ENCODE data around the gene CELA1.
A peak's percentile ranks its signal among the peaks of the same experiment; 100 is the strongest.

Gene CELA1

GRCh38 chr12:51346581-51346980, at the start of gene CELA1:
CELA1 (minus strand) TSS chr12:51346679; CDS start chr12:51346638, 41 bp downstream.
- Mint-ChIP-seq H3K27ac (no peak within 1 kb of the TSS), H3K4me1 (ENCODE audit: low read depth) (peaks cover 5% of the 10 kb centered on the region), H3K36me3 (no peaks in the 10 kb centered on the region), H3K27me3 (no peaks in the 10 kb centered on the region), H3K9me3 (ENCODE audit: low read depth) (no peaks in the 10 kb centered on the region), H3K4me3 (no peak within 1 kb of the TSS)

GRCh38 chr12:51395283-51396230, 49.1 kb upstream of the CELA1 start:
- peaks cover 45% of the 10 kb centered on the region for H3K4me1 Mint-ChIP-seq (ENCODE audit: low read depth)
- H3K4me3 Mint-ChIP-seq = peak overlapping the region; percentile 88
- H3K27me3 Mint-ChIP-seq = no peaks in the 10 kb centered on the region
- no peaks in the 10 kb centered on the region for H3K36me3 Mint-ChIP-seq
- H3K9me3 Mint-ChIP-seq (ENCODE audit: low read depth) = no peaks in the 10 kb centered on the region
- H3K27ac Mint-ChIP-seq = peak overlapping the region; percentile 22

GRCh38 chr12:51393676-51394545, 47.4 kb upstream of the CELA1 start:
- H3K36me3 Mint-ChIP-seq = no peaks in the 10 kb centered on the region
- no peaks in the 10 kb centered on the region for H3K9me3 Mint-ChIP-seq (ENCODE audit: low read depth)
- H3K4me1 Mint-ChIP-seq (ENCODE audit: low read depth) = peaks cover 59% of the 10 kb centered on the region

DNA sequence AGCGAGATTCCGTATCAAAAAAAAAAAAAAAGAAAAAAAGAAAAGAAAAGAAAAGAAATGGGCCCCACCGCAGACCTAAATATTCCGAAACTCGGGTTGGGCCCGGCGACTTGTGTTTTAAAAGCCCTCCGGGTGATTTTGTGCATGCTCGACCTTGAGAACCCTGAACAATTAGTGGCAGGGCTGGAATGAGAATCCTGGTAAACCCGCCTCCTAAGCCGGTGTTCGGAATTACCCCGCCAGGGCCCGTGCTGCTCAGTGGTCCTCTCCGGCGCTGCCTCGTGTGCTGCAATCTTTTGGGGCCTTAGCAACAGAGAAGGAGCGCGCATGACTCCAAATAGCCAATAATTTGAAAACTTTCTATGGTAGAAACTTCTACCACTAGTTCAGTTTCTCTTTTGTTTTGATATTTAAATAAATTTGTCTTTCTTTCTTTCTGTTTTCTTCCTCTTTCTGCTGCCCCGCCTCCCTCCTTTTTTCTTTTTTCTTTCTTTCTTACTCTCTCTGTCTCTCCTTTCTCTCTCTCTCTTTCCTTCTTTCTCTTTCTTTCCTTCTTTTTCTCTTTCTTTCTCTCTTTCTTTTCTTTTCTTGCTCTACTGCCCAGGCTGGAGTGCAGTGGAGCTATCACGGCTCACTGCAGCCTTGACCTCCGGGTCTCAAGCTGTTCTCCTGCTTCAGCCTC, 46.2 kb upstream of the CELA1 start:
- H3K4me3 Mint-ChIP-seq = peak overlapping the region; percentile 88
- H3K36me3 Mint-ChIP-seq = no peaks in the 10 kb centered on the region
- H3K27me3 Mint-ChIP-seq = no peaks in the 10 kb centered on the region
- H3K9me3 Mint-ChIP-seq (ENCODE audit: low read depth) = no peaks in the 10 kb centered on the region
- peak overlapping the region; percentile 86 for H3K27ac Mint-ChIP-seq
- H3K4me1 Mint-ChIP-seq (ENCODE audit: low read depth) = peaks cover 71% of the 10 kb centered on the region

More at GRCh38 chr12:51393676-51394545, 47.4 kb upstream of the CELA1 start:
- H3K27ac Mint-ChIP-seq = peak overlapping the region; percentile 86
- H3K4me3 Mint-ChIP-seq = peak overlapping the region; percentile 88
- no peaks in the 10 kb centered on the region for H3K27me3 Mint-ChIP-seq

DNA sequence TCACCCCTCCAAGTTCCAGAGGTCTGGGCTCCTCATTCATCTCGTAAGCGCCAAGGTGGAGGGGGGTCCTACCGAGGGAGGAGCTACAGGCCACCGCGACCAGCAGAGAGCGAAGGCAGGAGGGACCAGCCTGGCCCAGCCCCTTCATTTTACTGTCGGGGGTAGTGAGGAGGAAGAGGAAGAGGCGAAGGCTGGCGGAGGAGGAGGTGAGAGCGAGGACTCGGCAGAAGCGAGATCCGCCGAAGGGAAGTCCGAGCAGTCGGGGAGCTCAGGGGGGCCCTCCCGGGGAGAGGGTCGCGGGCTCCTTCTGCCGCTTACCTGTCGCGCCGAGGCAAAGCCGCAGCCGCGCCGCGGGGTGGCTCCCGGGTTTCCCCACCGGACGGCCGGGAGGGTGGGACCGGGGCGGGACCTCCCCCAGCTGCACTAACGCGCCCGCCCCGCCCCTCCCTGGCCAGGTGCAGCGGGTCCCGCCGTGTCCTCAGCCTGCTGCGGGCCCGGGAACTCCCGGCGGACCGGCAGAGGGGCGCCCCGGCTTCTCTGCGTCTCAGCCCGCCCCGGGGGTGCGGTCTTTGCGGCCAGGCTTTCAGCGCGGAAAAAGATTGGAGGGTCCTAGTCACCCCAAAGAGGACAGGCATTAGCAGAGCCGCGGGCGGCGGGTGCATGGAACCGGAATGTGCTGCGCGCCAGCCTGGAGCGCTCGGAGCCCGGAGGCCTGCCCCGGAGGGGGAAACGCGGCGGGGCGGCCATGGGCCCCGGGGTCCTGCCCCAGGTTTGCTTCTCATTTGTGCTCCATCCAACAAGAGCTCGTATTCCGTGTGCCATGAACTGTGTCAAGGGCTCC, 45.0 kb upstream of the CELA1 start, which contains the start of gene GALNT6:
TSS of gene GALNT6 (minus strand) at position 124 of the 841 bp plus-strand sequence. CDS start 11,625 bp downstream, outside the sequence.
- H3K27ac Mint-ChIP-seq = peak within 1 kb of the TSS; percentile 87
- peak within 1 kb of the TSS; percentile 93 for H3K4me3 Mint-ChIP-seq
- no peaks in the 10 kb centered on the region for H3K27me3 Mint-ChIP-seq
- H3K36me3 Mint-ChIP-seq = peaks cover 3% of the 10 kb centered on the region
- peaks cover 77% of the 10 kb centered on the region for H3K4me1 Mint-ChIP-seq (ENCODE audit: low read depth)
- no peaks in the 10 kb centered on the region for H3K9me3 Mint-ChIP-seq (ENCODE audit: low read depth)

GRCh38 chr12:51390891-51391282, 44.4 kb upstream of the CELA1 start:
- peaks cover 3% of the 10 kb centered on the region for H3K36me3 Mint-ChIP-seq
- peaks cover 76% of the 10 kb centered on the region for H3K4me1 Mint-ChIP-seq (ENCODE audit: low read depth)
- H3K4me3 Mint-ChIP-seq = peak overlapping the region; percentile 93
- no peaks in the 10 kb centered on the region for H3K9me3 Mint-ChIP-seq (ENCODE audit: low read depth)
- H3K27ac Mint-ChIP-seq = peak overlapping the region; percentile 87
- H3K27me3 Mint-ChIP-seq = no peaks in the 10 kb centered on the region

DNA sequence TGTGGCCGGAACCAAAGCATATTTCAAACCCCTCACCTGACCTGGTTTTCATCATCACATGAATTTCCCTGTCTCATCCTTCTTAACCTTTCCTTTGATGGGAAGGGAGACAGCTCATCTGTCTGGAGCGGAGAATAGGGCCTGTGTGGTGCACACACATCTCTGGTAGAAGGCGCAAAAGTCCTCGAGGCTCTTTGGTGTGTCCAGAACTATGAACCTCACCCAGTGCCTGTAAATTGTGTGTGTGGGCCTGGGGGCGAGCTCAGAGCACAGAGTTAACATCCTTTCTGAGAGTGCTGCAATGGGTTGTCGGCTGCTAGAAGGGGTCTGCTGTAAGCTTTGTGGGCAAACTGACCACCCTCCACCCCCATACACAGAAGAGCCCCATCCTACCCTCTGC, 44.0 kb upstream of the CELA1 start:
- peak overlapping the region; percentile 93 for H3K4me3 Mint-ChIP-seq
- peaks cover 4% of the 10 kb centered on the region for H3K36me3 Mint-ChIP-seq
- no peaks in the 10 kb centered on the region for H3K9me3 Mint-ChIP-seq (ENCODE audit: low read depth)
- peak overlapping the region; percentile 87 for H3K27ac Mint-ChIP-seq
- no peaks in the 10 kb centered on the region for H3K27me3 Mint-ChIP-seq
- H3K4me1 Mint-ChIP-seq (ENCODE audit: low read depth) = peaks cover 74% of the 10 kb centered on the region

DNA sequence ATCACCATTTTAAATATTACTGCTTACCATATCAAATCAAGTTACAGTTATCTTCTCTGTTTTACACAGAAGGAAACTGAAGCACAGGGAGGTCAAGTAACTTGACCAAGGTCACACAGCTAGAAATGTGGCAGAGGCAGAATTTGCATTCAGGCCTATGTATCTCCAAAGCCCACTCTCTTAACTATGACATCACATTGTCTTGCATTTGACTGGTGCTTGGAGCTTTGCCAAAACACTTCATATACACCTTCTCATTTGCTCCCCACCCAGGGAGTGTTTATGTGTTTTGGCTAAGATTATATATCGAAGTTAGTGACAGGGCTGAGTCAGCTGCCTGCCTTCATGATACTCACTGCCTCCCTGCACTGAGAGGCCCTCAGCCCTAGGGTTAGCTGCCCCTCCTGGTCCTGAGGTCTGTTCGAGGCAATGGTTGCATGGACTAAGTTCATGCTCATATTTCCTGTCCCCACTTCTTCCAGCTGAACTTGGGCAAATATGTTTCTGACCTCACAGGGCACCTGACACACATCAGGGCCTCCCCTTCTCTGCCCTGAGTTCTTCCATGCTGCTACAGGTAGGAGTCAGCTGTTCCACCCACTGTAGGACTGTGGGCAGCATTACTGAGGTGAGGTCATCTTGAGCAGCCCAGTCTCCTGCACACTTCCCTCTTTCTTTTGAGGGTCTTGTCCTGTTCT, 43.0 kb upstream of the CELA1 start:
- peaks cover 65% of the 10 kb centered on the region for H3K4me1 Mint-ChIP-seq (ENCODE audit: low read depth)
- H3K27me3 Mint-ChIP-seq = no peaks in the 10 kb centered on the region
- H3K4me3 Mint-ChIP-seq = peak overlapping the region; percentile 39
- H3K36me3 Mint-ChIP-seq = peaks cover 5% of the 10 kb centered on the region
- H3K9me3 Mint-ChIP-seq (ENCODE audit: low read depth) = no peaks in the 10 kb centered on the region
- H3K27ac Mint-ChIP-seq = no peak overlapping the region

GRCh38 chr12:51388846-51389245, 42.4 kb upstream of the CELA1 start:
- Mint-ChIP-seq H3K4me3 (no peak overlapping the region), H3K36me3 (peaks cover 5% of the 10 kb centered on the region), H3K4me1 (ENCODE audit: low read depth) (peaks cover 65% of the 10 kb centered on the region), H3K27ac (no peak overlapping the region), H3K9me3 (ENCODE audit: low read depth) (no peaks in the 10 kb centered on the region), H3K27me3 (no peaks in the 10 kb centered on the region)

DNA sequence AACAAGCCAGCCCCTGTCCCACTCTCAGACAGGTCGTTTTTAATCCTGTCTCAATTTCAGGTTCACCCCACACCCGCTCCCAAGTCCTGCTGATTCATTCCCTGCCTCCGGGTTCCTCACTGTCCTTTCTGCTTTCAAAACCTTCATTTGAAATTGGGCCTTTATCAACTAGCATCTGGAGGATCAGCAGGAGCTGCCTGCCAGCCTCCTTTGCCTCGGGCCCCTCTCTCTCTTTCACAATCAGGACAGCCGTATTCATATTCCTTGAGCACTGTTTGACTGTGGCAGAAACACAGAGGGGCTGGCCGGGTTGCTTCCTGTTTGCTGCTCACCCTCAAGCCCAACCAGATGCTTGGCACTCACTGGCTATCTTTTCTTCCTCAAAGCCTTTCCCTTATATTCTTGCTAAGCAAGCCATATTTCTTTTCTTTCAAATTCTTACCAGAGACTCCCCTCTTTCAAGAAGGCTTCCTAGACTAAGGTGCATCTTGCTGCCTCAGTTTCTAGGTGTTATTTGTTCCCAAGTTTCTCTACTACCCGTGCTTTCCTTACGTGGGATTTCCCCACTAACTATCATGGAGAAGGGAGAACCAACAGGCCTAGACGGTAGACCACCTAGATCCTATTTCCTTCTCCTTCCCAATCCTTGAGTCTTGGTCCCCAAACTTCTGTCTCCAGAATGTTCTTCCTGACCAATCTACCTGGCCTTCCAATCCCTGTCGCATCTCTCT, 41.8 kb upstream of the CELA1 start:
- peaks cover 5% of the 10 kb centered on the region for H3K36me3 Mint-ChIP-seq
- H3K27me3 Mint-ChIP-seq = no peaks in the 10 kb centered on the region
- no peak overlapping the region for H3K4me3 Mint-ChIP-seq
- H3K27ac Mint-ChIP-seq = no peak overlapping the region
- H3K9me3 Mint-ChIP-seq (ENCODE audit: low read depth) = no peaks in the 10 kb centered on the region
- H3K4me1 Mint-ChIP-seq (ENCODE audit: low read depth) = peaks cover 65% of the 10 kb centered on the region

DNA sequence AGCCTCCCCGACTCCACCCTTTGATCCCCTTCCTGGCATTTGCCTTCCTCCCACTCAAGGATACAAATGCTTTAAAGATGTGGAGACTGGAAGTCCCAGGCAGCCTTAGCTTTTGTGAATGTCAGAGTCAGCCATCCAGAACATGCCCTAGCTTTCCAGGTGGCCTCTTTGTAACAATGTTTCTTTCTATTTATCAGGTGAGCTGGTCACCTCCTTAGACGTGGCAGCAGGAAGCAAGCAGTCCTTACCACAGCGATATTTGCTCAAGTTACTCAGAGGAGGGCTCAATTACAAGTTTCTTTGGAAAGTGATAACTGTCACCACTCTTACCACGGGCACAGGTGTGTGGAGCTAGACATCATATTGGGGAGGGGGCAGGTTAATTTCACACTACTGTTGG, 39.9 kb upstream of the CELA1 start:
- Mint-ChIP-seq H3K36me3 (peaks cover 14% of the 10 kb centered on the region), H3K4me3 (no peak overlapping the region), H3K4me1 (ENCODE audit: low read depth) (peaks cover 74% of the 10 kb centered on the region), H3K9me3 (ENCODE audit: low read depth) (no peaks in the 10 kb centered on the region), H3K27ac (no peak overlapping the region), H3K27me3 (no peaks in the 10 kb centered on the region)

GRCh38 chr12:51383269-51383905, 36.9 kb upstream of the CELA1 start:
- Mint-ChIP-seq H3K4me1 (ENCODE audit: low read depth) (peaks cover 53% of the 10 kb centered on the region), H3K27me3 (no peaks in the 10 kb centered on the region), H3K27ac (peak overlapping the region; percentile 41), H3K36me3 (peaks cover 21% of the 10 kb centered on the region), H3K4me3 (peak overlapping the region; percentile 17), H3K9me3 (ENCODE audit: low read depth) (no peaks in the 10 kb centered on the region)
